Activated T-cell treated with anti-CD3 and anti-CD28 coated beads for 24 hours (primary cell): Measurements from ENCODE around the gene CTNNA2.

Experiments
- DNase-seq: peaks from one replicate; pipeline ENCODE4 v3.0.0-alpha.2; 2020; ENCODE audit warnings: low read depth

Gene CTNNA2

GRCh38 chr2:79612999-79613398 is 100.1 kb downstream of the CTNNA2 start:
- DNase-seq, result no peak

- no peak for DNase-seq
Measured at GRCh38 chr2:79619442-79619841, 106.6 kb downstream of the CTNNA2 start.

- DNase-seq, result no peak
Measured at GRCh38 chr2:79619976-79620375, 107.1 kb downstream of the CTNNA2 start.

- DNase-seq, result no peak
Measured at GRCh38 chr2:79620679-79621078, 107.8 kb downstream of the CTNNA2 start.

GRCh38 chr2:79621252-79621651 is 108.4 kb downstream of the CTNNA2 start:
- DNase-seq, result no peak

GRCh38 chr2:79621755-79622154 is 108.9 kb downstream of the CTNNA2 start:
- no peak for DNase-seq

GRCh38 chr2:79622508-79622907 is 109.7 kb downstream of the CTNNA2 start:
- no peak for DNase-seq

GRCh38 chr2:79627237-79627636 is 114.4 kb downstream of the CTNNA2 start:
- DNase-seq, result no peak

GRCh38 chr2:79630060-79630459 is 117.2 kb downstream of the CTNNA2 start:
- no peak for DNase-seq

GRCh38 chr2:79630972-79631557 is 118.2 kb downstream of the CTNNA2 start:
- no peak for DNase-seq

GRCh38 chr2:79638410-79638809 is 125.6 kb downstream of the CTNNA2 start:
- DNase-seq, result no peak

GRCh38 chr2:79638954-79639353 is 126.1 kb downstream of the CTNNA2 start:
- DNase-seq, result no peak

GRCh38 chr2:79640001-79640400 is 127.2 kb downstream of the CTNNA2 start:
- no peak for DNase-seq

- no peak for DNase-seq
Measured at GRCh38 chr2:79649531-79649930, 136.7 kb downstream of the CTNNA2 start.

- DNase-seq, result no peak
Measured at GRCh38 chr2:79660557-79660956, 147.7 kb downstream of the CTNNA2 start.

GRCh38 chr2:79665091-79665490 is 152.2 kb downstream of the CTNNA2 start:
- no peak for DNase-seq

GRCh38 chr2:79666430-79666829 is 153.6 kb downstream of the CTNNA2 start:
- no peak for DNase-seq

- no peak for DNase-seq
Measured at GRCh38 chr2:79669714-79670113, 156.9 kb downstream of the CTNNA2 start.

- no peak for DNase-seq
Measured at GRCh38 chr2:79670198-79670597, 157.3 kb downstream of the CTNNA2 start.

GRCh38 chr2:79686884-79687283 is 174.0 kb downstream of the CTNNA2 start:
- DNase-seq, result no peak

- no peak for DNase-seq
Measured at GRCh38 chr2:79695248-79695647, 182.4 kb downstream of the CTNNA2 start.

- no peak for DNase-seq
Measured at GRCh38 chr2:79697200-79697599, 184.3 kb downstream of the CTNNA2 start.

- no peak for DNase-seq
Measured at GRCh38 chr2:79700651-79701050, 187.8 kb downstream of the CTNNA2 start.

- DNase-seq, result no peak
Measured at GRCh38 chr2:79702905-79703304, 190.1 kb downstream of the CTNNA2 start.

GRCh38 chr2:79711098-79711497 is 198.2 kb downstream of the CTNNA2 start:
- DNase-seq, result no peak
